Measurements from ENCODE around the gene EMC7. TPM values are rescaled to one million over a fixed set of nuclear protein-coding genes. Genes with fewer than 3 reads are reported as not detected.
A peak's percentile ranks its signal among the peaks of the same experiment; 100 is the strongest.

Gene EMC7
- total and polyA plus RNA-seq, 9 of the 15 experiments (the other 6 are each of a cell fraction or from before 2014, with no cell fraction given): 25.8 to 92.8 (median 49.7) TPM

DNA sequence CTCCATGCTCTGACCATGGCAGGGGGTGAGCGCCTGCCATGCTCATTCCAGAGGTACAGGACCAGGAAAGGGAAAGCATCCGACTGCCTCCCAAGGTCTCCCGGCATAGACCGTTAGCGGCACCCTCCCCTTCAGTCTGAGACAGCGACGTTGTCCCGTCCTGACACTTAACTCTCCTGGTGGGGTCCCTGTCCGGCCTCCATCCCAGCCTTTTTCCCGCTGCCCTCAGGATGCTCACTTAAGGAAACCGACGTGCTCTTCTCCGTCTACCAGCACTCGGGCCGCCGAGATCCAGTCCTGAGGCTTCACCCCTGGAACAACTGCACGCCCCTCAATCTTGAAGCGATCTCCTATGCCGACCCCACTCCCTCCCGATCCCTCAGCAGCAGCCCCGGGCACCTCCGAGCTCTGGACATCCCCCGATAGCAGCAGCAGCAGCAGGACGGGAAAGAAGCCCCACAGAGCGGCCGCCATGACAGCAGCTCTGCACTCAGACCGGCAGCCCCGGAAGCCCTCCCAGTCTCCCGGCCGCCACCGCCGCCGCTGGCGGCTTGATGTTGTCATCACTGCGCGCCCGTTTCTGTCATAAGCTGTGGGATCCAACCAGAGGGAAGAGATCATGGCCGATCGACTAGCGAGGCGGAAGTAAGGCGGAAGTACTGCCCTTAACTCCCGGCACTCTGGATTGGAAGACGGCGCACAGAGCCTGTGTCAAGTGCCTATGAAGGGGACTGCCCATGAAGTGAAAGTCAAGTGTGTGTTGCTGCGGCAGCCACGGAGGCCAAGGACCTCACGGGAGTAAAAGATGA lies at the start of gene EMC7, which contains the start of gene PGBD4 (continued):
- TF ChIP-seq, protein P1, sequence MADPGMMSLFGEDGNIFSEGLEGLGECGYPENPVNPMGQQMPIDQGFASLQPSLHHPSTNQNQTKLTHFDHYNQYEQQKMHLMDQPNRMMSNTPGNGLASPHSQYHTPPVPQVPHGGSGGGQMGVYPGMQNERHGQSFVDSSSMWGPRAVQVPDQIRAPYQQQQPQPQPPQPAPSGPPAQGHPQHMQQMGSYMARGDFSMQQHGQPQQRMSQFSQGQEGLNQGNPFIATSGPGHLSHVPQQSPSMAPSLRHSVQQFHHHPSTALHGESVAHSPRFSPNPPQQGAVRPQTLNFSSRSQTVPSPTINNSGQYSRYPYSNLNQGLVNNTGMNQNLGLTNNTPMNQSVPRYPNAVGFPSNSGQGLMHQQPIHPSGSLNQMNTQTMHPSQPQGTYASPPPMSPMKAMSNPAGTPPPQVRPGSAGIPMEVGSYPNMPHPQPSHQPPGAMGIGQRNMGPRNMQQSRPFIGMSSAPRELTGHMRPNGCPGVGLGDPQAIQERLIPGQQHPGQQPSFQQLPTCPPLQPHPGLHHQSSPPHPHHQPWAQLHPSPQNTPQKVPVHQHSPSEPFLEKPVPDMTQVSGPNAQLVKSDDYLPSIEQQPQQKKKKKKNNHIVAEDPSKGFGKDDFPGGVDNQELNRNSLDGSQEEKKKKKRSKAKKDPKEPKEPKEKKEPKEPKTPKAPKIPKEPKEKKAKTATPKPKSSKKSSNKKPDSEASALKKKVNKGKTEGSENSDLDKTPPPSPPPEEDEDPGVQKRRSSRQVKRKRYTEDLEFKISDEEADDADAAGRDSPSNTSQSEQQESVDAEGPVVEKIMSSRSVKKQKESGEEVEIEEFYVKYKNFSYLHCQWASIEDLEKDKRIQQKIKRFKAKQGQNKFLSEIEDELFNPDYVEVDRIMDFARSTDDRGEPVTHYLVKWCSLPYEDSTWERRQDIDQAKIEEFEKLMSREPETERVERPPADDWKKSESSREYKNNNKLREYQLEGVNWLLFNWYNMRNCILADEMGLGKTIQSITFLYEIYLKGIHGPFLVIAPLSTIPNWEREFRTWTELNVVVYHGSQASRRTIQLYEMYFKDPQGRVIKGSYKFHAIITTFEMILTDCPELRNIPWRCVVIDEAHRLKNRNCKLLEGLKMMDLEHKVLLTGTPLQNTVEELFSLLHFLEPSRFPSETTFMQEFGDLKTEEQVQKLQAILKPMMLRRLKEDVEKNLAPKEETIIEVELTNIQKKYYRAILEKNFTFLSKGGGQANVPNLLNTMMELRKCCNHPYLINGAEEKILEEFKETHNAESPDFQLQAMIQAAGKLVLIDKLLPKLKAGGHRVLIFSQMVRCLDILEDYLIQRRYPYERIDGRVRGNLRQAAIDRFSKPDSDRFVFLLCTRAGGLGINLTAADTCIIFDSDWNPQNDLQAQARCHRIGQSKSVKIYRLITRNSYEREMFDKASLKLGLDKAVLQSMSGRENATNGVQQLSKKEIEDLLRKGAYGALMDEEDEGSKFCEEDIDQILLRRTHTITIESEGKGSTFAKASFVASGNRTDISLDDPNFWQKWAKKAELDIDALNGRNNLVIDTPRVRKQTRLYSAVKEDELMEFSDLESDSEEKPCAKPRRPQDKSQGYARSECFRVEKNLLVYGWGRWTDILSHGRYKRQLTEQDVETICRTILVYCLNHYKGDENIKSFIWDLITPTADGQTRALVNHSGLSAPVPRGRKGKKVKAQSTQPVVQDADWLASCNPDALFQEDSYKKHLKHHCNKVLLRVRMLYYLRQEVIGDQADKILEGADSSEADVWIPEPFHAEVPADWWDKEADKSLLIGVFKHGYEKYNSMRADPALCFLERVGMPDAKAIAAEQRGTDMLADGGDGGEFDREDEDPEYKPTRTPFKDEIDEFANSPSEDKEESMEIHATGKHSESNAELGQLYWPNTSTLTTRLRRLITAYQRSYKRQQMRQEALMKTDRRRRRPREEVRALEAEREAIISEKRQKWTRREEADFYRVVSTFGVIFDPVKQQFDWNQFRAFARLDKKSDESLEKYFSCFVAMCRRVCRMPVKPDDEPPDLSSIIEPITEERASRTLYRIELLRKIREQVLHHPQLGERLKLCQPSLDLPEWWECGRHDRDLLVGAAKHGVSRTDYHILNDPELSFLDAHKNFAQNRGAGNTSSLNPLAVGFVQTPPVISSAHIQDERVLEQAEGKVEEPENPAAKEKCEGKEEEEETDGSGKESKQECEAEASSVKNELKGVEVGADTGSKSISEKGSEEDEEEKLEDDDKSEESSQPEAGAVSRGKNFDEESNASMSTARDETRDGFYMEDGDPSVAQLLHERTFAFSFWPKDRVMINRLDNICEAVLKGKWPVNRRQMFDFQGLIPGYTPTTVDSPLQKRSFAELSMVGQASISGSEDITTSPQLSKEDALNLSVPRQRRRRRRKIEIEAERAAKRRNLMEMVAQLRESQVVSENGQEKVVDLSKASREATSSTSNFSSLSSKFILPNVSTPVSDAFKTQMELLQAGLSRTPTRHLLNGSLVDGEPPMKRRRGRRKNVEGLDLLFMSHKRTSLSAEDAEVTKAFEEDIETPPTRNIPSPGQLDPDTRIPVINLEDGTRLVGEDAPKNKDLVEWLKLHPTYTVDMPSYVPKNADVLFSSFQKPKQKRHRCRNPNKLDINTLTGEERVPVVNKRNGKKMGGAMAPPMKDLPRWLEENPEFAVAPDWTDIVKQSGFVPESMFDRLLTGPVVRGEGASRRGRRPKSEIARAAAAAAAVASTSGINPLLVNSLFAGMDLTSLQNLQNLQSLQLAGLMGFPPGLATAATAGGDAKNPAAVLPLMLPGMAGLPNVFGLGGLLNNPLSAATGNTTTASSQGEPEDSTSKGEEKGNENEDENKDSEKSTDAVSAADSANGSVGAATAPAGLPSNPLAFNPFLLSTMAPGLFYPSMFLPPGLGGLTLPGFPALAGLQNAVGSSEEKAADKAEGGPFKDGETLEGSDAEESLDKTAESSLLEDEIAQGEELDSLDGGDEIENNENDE (IDR thresholded peaks at IDR 0.05; ENCODE audit: low read depth, low read length): no peak
- TF ChIP-seq ZNF3 (CRISPR knock-in tag; IDR thresholded peaks at IDR 0.05): no peak
- TF ChIP-seq DDX20 (tag; IDR thresholded peaks at IDR 0.05; ENCODE audit: low read depth): no peak
- TF ChIP-seq PCBP1 (IDR thresholded peaks at IDR 0.05; ENCODE audit: low read depth, low read length, poor library complexity, severe bottlenecking): no peak
- TF ChIP-seq, protein P2, sequence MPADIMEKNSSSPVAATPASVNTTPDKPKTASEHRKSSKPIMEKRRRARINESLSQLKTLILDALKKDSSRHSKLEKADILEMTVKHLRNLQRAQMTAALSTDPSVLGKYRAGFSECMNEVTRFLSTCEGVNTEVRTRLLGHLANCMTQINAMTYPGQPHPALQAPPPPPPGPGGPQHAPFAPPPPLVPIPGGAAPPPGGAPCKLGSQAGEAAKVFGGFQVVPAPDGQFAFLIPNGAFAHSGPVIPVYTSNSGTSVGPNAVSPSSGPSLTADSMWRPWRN (IDR thresholded peaks at IDR 0.05; ENCODE audit: low read depth): peak; percentile 42; the same call in 1 of the 2 replicates
- TF ChIP-seq, protein P3, sequence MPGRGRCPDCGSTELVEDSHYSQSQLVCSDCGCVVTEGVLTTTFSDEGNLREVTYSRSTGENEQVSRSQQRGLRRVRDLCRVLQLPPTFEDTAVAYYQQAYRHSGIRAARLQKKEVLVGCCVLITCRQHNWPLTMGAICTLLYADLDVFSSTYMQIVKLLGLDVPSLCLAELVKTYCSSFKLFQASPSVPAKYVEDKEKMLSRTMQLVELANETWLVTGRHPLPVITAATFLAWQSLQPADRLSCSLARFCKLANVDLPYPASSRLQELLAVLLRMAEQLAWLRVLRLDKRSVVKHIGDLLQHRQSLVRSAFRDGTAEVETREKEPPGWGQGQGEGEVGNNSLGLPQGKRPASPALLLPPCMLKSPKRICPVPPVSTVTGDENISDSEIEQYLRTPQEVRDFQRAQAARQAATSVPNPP (IDR thresholded peaks at IDR 0.05; ENCODE audit: borderline replicate concordance, insufficient read depth, insufficient read length): no peak
- TF ChIP-seq, protein P4, sequence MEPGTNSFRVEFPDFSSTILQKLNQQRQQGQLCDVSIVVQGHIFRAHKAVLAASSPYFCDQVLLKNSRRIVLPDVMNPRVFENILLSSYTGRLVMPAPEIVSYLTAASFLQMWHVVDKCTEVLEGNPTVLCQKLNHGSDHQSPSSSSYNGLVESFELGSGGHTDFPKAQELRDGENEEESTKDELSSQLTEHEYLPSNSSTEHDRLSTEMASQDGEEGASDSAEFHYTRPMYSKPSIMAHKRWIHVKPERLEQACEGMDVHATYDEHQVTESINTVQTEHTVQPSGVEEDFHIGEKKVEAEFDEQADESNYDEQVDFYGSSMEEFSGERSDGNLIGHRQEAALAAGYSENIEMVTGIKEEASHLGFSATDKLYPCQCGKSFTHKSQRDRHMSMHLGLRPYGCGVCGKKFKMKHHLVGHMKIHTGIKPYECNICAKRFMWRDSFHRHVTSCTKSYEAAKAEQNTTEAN (CRISPR knock-in tag; IDR thresholded peaks at IDR 0.05): no peak
- no peak for TF ChIP-seq MYNN (IDR thresholded peaks at IDR 0.05)
- TF ChIP-seq MYNN (CRISPR knock-in tag; IDR thresholded peaks at IDR 0.05): no peak
- TF ChIP-seq, protein P5, sequence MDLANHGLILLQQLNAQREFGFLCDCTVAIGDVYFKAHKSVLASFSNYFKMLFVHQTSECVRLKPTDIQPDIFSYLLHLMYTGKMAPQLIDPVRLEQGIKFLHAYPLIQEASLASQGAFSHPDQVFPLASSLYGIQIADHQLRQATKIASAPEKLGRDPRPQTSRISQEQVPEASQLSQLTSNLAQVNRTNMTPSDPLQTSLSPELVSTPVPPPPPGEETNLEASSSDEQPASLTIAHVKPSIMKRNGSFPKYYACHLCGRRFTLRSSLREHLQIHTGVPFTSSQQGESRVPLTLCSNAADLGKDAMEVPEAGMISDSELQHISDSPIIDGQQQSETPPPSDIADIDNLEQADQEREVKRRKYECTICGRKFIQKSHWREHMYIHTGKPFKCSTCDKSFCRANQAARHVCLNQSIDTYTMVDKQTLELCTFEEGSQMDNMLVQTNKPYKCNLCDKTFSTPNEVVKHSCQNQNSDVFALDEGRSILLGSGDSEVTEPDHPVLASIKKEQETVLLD (IDR thresholded peaks at IDR 0.05): 0 out of 2 replicates have a peak, but pooled peaks have one; percentile 30

All from K562 (cell line).